ENCODE results near the gene HDAC9.

DNA sequence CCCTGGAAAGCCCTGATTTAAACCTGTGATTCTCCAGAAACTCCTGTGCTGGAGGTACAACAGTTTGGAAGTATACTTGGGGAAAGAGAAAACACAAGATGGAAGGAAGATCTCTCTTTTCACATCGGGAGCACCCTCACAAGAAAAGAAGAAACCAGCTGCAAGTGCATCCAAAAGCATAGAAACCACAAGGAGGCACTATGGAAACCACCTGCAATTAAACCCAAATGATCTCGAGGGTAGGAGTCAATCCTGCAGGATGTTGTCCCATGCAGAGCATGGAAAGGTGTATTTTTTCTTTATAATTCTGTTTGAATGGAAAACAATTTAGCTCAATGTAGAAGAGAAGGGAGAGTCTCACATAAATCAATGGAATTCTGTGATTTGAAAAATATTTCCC is 411.4 kb downstream of the HDAC9 start:
- TF ChIP-seq, protein P1, sequence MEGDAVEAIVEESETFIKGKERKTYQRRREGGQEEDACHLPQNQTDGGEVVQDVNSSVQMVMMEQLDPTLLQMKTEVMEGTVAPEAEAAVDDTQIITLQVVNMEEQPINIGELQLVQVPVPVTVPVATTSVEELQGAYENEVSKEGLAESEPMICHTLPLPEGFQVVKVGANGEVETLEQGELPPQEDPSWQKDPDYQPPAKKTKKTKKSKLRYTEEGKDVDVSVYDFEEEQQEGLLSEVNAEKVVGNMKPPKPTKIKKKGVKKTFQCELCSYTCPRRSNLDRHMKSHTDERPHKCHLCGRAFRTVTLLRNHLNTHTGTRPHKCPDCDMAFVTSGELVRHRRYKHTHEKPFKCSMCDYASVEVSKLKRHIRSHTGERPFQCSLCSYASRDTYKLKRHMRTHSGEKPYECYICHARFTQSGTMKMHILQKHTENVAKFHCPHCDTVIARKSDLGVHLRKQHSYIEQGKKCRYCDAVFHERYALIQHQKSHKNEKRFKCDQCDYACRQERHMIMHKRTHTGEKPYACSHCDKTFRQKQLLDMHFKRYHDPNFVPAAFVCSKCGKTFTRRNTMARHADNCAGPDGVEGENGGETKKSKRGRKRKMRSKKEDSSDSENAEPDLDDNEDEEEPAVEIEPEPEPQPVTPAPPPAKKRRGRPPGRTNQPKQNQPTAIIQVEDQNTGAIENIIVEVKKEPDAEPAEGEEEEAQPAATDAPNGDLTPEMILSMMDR (IDR thresholded peaks at IDR 0.05; ENCODE audit: poor library complexity), result no peak
- TF ChIP-seq EZH2phosphoT487 (IDR thresholded peaks at IDR 0.05; ENCODE audit: low read depth, severe bottlenecking, unreplicated experiment) (no peak), EZH2 (IDR thresholded peaks at IDR 0.05; ENCODE audit: borderline replicate concordance) (no peak)

Measured in hepatocyte (in vitro differentiated cells).